Measurements from ENCODE around the gene CCNI.

The CCNI gene

GRCh38 chr4:77120886-77121508 is 45.2 kb upstream of the CCNI start:
- TF ChIP-seq CTCF (IDR thresholded peaks at IDR 0.05): no peak
- Histone ChIP-seq H3K36me3 (no peaks in the 10 kb centered on the region), H3K27ac (no peak overlapping the region)

DNA sequence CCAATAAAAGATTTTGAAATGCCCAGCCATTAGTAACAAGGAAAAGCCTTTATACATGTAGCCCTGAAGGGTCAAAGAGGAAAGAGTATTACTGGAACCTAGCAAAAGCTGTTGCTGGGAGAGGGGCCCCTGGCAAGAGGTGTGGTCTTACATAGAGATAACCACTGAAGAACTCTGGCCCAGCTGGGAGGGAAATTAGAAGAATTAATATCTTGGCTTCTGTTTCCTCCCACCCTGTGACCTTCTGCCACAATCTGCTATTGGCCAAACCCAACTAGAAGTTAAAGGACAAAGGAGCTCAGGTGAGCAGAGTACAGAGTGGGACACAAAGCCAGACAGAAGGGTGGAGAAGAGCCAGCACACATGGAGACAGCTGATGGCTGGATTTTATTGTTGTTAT is 41.9 kb upstream of the CCNI start:
- TF ChIP-seq CTCF (IDR thresholded peaks at IDR 0.05): no peak
- no peaks in the 10 kb centered on the region for H3K9me3 ChIP-seq
- no peaks in the 10 kb centered on the region for H3K27me3 ChIP-seq
- no peak overlapping the region for H3K27ac ChIP-seq
- H3K4me3 ChIP-seq (ENCODE audit: low read depth in 1 of 2, low read length in 1 of 2): no peak overlapping the region
- no peaks in the 10 kb centered on the region for H3K36me3 ChIP-seq
- H3K4me1 ChIP-seq (ENCODE audit: control insufficient read depth in 1 of 2, insufficient read depth in 1 of 2, low read depth in 1 of 2, low read length in 1 of 2): peaks cover 8% of the 10 kb centered on the region in 2 experiments

More at GRCh38 chr4:77120886-77121508, 45.2 kb upstream of the CCNI start:
- Histone ChIP-seq H3K27me3 (no peaks in the 10 kb centered on the region), H3K4me3 (ENCODE audit: low read depth in 1 of 2, low read length in 1 of 2) (no peak overlapping the region), H3K4me1 (ENCODE audit: control insufficient read depth in 1 of 2, insufficient read depth in 1 of 2, low read depth in 1 of 2, low read length in 1 of 2) (peaks cover 13 to 18% of the 10 kb centered on the region in 2 experiments), H3K9me3 (no peaks in the 10 kb centered on the region)

DNA sequence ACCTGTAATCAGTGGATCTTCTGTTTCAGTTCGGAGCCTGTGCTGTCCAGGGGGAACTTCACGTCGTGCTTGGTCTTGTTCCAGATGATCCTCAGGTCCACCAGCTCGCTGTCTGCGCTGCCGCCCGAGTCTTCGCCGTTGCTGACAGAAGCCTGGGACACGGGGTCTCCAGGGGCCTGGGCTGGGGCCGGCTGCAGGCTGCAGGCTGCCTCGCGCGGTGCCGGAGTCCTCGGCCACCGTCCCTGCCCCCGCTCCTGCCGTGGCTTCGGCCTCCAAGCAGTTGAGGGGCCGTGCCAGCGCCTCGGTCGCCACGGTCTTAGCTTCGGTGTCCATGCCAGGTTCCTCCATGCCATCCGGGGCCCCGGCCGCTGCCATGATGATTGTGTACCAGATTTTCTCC is 37.3 kb upstream of the CCNI start:
- Histone ChIP-seq H3K27me3 (no peaks in the 10 kb centered on the region), H3K36me3 (no peaks in the 10 kb centered on the region), H3K9me3 (no peaks in the 10 kb centered on the region), H3K27ac (no peak overlapping the region), H3K4me3 (ENCODE audit: low read depth in 1 of 2, low read length in 1 of 2) (no peak overlapping the region), H3K4me1 (ENCODE audit: control insufficient read depth in 1 of 2, insufficient read depth in 1 of 2, low read depth in 1 of 2, low read length in 1 of 2) (no peaks in the 10 kb centered on the region)
- no peak for TF ChIP-seq CTCF (IDR thresholded peaks at IDR 0.05)

- Histone ChIP-seq H3K9me3 (no peaks in the 10 kb centered on the region), H3K27me3 (no peaks in the 10 kb centered on the region), H3K4me1 (ENCODE audit: control insufficient read depth in 1 of 2, insufficient read depth in 1 of 2, low read depth in 1 of 2, low read length in 1 of 2) (no peaks in the 10 kb centered on the region), H3K4me3 (ENCODE audit: low read depth in 1 of 2, low read length in 1 of 2) (no peak overlapping the region), H3K27ac (no peak overlapping the region), H3K36me3 (no peaks in the 10 kb centered on the region)
- no peak for TF ChIP-seq CTCF (IDR thresholded peaks at IDR 0.05)
These were observed 34.9 kb upstream of the CCNI start for GRCh38 chr4:77110730-77111129.

DNA sequence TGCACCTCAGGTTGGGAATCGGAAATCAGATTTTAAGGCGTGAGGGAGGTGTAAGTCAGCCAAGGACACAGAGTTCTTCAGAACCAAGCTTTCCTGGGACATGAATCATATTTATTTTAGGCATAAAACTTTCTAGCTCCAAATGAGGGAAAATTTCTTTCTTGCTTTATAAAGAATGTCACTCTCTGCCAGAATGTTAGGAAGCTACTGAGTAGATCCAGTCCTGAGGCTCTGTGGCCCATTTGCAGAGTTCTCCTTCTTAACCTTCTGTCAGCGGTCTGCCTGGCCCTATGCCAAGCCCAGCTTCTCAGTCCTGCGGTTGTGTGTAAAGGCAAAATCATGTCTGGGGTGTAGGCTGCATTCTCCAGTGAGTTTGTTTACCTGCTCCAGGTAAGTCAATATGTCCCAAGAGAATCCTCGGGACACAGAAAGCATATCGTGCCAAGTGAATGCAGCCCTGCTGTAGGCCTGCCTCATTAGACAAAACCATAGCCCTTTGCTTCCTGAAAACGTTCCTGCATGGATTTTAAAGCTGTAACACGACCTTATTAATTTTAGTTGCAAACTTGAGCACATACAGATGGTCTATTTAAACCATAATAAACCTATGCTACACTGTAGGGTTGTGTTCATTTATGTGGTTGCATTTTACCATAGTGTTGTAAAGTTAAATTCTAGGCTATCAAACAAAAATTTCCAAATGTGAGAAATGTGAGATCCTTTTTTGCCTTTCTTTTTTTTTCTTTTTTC is 29.2 kb upstream of the CCNI start:
- no peaks in the 10 kb centered on the region for H3K27me3 ChIP-seq
- no peaks in the 10 kb centered on the region for H3K9me3 ChIP-seq
- TF ChIP-seq CTCF (IDR thresholded peaks at IDR 0.05): no peak
- no peak overlapping the region for H3K4me3 ChIP-seq (ENCODE audit: low read depth in 1 of 2, low read length in 1 of 2)
- peaks cover 5 to 6% of the 10 kb centered on the region in 2 experiments for H3K4me1 ChIP-seq (ENCODE audit: control insufficient read depth in 1 of 2, insufficient read depth in 1 of 2, low read depth in 1 of 2, low read length in 1 of 2)
- H3K36me3 ChIP-seq: no peaks in the 10 kb centered on the region
- no peak overlapping the region for H3K27ac ChIP-seq

All from neutrophil (primary cell).